OCI-M2 (cell line): ENCODE measurements around the gene NR2C2.
"Not testable (repeated sequence)": the region's sequence is repeated elsewhere in the genome, so short reads cannot be mapped to it uniquely, and the experiment has no call there.

Source experiments
- DNase-seq: peaks from one replicate; lab custom pipeline; 2025; ENCODE audit not compliant: unreplicated experiment; lab: John Stamatoyannopoulos, UW

The NR2C2 gene

DNA sequence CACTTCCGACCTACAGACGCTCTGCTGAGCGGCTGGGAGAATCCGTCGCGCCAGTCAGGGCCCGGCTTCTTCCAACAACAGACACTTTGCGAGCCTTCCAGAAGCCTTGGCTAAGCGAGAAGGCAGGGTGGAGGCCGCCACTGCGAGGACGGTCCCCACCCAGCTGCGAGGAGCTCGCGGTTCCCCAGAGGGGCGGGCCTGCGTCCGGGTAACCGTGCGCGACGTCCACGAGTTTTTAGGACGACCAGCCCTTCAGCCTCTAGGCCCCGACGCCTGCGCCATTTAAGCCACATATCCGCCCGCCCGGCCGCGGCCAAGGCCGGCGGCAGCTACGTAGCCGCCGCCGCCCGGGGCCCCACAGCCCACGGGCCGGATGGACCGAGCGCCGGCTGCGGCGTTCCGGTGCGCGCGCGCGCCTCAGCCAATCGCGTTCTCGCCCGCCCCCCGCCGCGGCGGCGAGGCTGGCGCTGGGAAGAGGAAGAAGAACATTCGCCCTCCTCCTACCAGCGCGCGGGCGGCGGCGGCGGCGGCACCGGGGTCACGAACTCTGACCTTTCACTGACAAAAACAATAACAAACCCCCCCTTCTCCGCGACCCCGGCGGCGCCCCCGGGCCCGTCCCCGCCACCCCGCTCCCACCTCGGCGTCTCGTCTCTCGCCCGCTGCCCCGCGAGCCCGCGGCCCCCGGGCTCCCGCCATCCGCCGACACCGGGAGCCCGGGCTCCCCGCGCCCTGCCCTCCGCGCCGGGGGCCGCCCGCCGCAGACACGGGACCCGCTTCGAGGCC, at the start of gene NR2C2:
TSS of gene NR2C2 (plus strand) at position 484 of the 786 bp plus-strand sequence. CDS start 56,332 bp downstream, outside the sequence.
- no peak for DNase-seq

DNA sequence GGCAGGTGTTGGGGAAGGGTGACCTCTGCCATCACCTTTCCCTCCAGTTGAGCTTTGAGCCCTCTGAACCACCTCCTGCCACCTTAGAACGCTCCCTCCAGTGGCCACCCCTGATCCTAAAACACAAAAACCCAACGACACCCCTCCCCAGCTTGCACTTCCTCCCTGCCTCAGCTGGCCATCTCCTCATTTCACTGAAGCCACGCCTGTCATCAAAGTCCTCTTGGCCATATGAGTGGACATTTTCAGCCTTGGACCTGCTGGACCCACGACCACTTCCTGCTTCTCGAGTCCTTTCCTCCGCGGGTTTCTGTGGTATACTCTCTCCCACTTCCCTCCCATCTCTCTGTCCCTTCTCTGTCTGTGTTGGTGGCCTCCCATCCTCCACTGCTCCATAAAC, 48.5 kb upstream of the NR2C2 start:
- no peak for DNase-seq

DNA sequence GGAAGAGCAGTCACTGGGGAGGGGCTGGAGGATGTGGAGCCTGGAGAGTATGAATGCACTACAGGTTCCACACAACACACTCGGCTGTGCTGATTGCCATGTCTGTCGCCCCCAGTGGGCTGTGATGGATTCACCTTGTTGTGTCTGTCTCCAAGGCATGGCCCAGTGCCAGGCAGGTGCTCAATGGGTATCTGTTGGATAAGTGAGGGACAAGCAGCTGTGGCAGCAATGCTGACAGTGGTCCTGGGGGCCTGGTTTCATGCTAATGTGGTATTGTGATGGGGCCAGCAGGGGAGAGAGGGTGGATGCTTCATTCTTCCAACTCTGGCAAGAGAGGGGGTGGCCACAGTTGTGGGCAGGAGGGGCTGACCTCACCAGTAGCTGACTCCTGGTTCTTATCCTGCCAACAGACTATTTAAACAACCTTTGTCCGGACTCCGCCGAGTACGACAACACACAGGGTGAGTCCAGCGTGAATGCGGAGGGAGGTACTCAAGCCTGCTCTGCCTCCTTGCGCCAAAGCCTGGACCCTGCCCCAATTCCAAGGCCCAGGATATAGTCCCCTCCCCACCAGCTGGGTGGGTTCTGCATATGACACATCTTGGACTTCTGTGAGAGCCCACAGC, 47.3 kb upstream of the NR2C2 start:
- no peak for DNase-seq

DNA sequence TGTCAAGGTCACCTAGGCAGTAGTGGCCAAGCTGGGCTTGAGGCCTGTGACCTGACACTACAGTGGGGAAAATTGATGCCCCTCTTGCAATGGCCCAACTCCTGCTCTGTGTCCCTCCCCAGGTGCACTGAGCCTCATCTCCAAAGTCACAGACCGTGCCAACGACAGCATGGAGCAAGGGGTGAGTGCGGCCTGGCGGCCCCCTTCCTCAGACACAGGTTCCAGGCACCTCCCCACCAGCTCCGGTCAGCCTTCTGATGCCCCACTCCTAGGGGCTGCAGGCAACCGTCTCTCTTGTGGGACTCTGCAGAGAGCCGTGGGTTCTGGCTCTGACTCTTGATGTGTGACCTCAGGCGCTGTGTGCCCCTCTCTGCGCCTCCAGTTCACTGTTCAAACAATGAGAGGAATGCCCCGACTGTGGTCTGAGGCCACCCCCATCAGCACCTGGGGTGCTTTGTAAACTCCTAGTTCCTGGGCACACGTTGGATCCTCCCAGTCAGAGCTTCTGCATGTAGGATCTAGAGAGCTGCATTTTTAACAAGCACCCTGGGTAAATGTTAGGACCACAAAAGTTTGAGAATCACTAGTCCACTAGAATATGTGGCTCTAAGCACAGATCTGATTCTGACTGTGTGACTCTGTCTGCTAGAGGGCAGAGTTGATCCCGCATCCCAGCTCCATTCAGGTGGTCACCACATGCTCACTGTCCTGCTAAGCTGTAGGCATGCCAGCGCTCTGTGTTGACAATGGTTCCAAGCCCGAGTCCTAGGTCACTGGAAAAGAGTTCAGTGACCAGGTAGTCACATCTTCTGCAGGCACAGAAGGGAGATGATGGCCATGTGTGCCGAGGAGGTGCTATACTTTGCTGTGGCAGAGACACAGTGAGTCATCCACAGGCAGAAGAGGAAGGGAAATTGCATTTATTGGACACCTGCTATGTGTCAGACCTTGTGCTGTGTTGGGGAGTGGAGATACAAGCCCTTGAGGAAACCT, 46.2 kb upstream of the NR2C2 start:
- no peak for DNase-seq

DNA sequence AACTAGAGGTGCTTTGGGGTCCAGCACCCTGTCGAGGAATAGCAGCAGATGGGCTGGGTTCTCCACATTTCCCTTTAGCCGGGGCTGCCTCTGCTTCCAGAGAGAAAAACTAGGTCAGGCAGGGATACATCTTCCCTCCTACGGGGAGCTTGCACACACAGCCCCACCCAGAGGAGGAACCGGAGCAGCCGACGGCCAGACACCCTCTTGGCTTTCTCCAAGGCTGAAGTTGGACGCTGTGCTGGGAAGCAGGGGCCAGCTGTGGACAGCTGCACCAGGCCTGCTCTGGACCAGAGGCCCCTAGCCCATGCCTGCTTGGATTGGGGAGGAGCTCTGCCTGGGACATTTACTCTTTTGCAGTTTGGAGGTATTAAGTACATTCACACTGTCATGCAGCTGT, 44.7 kb upstream of the NR2C2 start:
- DNase-seq = no peak

DNA sequence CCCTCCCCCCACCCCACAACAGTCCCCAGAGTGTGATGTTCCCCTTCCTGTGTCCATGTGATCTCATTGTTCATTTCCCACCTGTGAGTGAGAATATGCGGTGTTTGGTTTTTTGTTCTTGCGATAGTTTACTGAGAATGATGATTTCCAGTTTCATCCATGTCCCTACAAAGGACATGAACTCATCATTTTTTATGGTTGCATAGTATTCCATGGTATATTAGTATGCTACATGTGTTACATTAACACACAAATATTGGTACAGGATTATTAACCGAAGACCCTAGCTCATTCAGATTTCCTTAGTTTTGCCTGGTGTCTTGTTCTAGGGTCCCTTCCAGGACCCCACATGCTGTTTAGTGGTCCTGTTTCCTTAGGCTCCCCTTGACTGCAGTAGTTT, 43.9 kb upstream of the NR2C2 start:
- DNase-seq = not testable (repeated sequence)

DNA sequence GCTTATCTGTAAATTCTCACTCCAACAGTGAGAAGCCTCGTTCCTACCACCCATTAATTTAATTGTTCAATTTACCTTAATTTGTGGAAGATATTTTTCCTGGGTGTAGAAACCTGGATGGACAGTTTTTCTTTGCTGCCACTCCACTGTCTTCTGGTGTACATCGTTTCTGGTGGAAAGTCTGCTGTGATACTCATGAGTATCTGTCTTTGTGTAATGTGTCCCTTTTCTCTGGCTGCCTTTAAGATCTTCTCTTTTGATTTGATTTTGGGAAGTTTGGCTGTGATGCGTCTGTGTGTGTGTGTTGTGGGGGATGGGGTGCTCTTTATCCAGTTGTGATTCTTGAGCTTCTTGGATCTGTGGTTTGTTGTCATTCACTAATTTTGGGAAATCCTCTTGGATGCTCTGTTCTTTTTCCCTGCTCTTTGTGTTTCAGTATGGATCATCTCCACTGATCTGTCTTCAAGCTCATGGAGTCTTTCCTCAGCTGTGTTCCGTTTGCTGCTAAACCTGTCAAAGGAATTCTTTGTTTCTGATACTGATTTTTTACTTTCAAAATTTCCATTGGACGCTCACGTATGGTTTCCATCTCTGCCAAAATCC, 42.2 kb upstream of the NR2C2 start:
- DNase-seq = no peak

DNA sequence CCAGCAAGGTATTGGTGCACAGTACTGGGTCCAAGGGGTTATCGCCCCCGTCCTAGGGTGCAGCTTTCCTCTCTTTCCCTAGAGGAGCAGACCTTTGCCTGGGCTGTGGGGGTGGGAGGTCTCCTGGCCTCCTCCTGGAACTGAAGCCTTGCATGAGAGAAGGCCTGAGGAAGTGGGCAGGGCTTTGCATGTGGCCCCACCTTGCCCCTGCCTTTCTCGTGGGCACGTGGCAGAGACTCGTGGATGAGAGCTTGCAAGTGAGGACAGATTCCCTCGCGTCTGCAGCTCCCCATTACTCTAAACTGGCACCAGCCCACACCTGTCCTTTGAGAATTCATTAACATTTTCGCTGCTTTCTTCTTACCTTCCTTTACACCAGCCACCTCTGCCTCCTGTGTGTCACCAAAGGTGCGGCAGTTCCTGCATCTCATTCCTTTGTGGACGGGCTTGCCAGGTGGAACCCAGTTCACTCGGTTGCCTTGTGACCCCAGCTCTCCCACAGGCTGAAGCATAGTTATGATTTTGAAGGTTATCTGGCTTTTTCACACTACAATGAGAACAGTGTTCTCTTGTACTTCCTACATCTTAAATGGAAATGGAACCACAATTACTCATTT, 40.9 kb upstream of the NR2C2 start:
- DNase-seq = no peak

DNA sequence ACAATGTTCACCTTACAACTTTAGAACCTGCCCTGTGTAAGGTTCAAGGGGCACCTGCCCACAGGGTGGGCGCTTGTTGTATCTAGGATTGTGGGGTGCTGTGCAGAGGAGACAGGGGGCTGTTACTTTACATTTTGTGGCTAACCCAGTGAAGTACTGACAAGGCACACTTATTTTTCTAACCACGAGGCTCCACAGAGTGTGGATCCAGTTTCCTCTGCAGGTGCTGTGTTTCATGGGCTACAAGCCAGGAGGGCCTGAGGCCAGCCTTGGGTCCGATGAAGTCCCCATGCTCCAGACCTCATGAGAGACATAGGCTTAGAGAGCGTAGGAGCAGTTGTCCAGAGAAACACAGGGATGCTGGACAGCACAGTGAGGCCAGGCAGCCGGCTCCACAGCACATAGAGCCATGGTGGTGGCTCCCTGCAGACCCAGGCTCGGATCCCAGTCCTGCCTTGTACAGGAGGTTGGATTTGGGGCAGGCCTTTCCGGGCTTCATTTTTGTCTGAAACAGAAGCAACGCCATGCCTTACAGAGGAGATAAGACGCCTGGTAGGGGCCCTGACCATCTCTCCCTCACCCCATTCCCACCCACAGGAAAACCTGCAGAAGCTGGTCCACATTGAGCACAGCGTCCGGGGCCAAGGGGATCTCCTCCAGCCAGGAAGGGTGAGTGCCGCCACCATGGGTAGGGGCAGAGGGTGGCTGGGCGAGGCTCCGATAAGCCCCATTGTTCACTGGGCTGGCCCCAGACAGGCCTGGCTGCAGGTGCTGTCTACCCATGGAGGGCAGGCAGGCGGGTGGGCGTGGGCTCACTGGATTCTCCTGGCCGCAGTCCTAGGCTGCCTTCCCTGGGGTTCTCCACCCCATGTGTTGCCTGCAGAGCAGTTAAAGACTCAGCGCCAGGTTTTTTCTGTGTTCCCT, 40.1 kb upstream of the NR2C2 start:
- no peak for DNase-seq

DNA sequence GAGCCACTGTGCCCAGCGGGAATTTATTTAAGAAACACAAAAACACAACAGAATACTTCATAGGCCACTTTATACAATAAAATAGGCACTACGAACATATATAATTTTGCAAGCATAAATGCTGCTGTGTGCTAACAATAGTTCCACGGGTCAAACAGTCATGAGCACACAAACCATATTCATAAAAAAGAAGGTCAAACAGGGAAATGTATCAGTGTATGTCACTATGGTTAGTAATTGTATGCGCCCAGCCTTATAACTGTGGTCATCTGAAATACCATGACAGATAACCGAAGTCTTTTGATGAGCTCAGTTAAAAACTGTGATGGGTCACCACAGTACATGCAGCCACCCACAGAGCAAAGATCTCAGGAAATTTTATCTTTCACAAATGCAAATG, 38.1 kb upstream of the NR2C2 start:
- DNase-seq = no peak

DNA sequence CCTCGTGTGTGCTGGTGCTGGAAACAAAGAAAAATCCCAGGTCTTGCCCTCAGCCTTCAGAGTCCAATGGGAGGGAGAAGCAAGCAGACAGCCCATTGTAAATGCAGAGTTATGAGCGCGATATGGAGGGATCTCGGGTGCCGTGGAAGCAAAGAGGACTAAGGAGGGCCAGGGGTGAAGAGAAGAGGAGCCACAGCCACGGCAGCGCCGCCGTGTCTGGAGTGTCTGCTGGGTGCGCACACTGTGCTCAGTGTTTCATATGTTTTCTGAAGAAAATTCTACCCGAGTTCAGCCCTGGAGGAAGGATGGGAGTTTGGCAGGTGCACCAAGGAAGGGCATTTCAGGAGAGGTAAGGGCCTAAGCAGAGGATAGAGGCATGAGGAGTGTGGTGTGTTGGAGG, 35.7 kb upstream of the NR2C2 start:
- no peak for DNase-seq

DNA sequence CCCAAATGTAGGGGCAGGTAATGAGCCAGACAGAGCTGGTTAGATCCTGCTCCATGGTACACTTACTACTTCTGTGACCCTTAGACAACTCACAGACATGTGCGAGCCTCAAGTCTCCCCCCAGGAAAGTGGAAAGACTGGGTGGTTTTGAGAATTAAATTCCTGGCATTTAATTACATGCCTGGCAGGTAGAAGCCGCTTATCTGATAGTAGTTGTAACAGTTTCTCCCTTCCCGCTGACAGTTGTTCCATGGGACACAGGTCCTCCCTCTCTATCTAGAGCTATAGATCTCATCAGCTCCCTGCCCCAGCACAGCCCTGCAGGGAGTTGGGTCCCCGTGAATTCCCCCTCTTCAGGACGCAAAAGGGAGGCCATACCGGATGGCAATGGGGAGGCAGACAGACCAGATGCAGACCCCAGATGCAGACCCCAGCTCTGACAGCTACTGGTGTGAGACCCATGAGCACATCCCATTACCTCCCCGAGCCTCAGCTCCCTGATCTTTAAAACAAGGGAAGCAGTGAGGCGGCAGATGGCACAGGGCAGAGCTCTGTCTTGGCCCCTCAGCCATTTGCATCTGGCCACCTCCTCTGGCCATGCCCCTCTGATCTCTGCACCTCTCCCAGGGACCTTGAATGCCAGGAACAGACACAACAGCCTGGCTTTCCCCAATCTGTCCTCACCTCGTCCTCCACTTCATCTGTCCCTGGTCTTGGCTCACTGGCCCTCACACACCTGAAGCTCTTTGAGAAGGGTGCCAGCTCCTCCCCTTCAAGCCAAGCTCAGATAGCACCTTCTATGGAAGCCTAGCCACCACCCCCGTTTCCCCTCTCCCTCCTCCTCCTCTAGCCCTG, 34.1 kb upstream of the NR2C2 start:
- no peak for DNase-seq

DNA sequence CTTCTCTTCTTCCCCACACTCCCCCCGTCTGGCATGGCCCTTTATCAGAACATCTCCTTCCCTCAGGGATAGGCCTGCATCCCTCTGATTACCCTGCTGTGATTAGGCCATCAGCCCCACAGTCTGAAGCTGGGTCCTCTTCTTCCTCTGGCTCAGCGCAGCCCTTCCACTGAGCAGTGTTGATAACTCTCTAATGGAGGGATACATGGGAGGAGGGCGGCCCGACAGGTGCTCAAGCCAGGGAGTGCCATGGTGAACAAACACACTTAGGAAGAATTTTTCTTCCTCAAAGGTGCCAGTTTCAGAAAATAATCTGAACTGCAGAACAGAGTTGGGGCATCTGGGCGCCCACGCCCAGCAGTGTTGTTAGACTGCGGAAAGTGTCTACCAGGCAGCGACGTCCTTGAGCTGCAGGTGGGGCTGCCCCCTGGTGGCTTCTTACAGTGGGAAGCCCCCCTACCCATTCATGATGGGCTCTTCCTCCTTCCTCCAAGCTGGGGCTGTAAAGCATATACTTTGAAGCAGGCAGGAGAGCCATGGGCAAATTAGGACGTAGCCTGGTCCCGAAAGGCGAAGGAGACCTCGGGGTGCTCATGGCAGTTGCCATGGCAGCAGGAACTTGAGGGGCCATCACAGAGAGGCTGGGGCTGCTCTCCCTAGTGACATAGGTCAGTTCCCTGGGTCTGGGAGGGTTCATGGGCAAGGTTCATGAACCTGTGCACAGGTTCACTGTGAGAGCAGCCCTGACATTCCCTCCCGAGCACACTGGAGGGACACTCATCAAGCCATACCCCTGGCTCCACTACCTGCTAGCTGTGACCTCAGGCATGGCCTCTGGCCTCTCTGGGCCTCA, 33.2 kb upstream of the NR2C2 start:
- no peak for DNase-seq

DNA sequence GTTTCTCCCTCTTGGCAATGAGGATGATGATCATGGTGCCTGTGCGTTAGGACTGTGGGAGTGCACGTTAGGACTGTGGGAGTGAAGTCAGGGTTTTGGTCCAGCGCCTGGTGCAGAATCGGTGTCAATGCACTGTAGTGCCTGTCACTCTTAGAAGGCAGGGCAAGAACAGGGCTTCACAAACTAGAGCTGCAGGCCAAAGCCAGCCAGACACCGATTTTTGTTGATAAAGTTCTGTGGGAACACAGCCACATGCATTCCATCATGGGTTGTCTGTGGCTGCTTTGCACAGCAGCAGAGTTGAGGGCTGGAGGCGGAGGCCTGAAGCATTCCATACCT, 32.6 kb upstream of the NR2C2 start:
- DNase-seq = no peak

DNA sequence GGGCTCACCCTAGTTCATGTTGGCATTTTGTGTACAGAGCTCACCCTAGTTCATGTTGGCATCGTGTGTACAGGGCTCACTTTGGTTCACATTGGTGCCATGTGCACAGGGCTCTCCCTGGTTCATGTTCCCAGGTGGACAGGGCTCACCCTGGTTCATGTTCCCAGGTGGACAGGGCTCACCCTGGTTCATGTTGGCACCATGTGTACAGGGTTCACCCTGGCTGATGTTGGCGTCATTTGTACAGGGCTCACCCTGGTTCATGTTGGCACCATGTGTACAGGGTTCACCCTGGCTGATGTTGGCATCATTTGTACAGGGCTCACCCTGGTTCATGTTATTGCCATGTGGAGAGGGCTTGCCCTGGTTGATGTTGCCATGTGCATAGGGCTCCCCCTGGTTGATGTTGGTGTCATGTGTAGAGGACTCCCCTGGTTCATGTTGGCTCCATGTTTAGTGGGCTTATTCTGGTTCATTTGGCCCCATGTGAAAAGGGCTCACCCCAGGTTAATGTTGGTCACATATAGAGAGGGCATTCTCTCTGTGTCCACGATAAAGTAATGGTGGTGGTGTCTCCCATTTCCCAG, 31.7 kb upstream of the NR2C2 start:
- DNase-seq = no peak

DNA sequence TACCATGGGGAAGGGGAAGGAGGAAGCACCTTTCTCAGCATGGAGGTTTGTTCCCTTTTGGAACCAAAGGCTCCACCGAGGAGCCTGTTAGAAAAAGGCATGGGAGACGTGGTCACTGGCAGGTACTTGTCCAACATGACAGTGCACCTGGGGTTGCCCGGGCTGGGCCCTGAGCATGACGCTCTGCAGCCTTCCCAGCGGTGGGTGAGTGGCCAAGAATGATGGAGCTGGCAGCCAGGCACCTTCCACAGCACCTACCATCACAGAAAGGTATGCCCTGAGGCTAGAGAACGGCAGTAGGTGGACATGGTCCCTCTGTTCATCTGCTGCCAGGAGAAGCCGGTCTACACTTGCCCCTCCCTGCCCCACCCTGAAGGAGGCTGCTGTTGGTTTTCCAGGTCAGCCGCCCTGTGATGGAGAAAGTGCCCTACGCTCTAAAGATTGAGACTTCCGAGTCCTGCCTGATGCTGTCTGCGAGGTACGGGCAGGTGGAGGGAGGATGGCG, 29.0 kb upstream of the NR2C2 start:
- no peak for DNase-seq

DNA sequence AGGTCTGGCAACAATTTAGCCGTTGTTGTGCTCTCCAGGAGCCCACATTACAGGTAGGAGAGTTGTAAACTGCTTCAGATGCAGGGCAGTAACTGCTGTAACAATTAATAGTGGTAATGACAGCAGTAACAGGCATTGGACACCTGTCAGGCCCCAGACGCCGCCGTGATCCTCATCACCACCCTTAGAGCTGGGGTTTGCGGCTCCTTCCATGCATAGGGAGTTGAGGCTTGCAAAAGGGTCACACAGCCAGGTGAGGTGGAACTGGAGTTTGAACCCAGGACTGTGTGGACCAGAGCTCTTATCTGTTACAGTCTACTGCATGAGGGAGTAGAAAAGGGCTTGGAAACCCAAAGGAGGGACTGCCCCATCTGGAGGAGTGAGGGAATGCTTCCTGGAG, 26.8 kb upstream of the NR2C2 start:
- no peak for DNase-seq
